HCT116 (cell line): Measurements from ENCODE around the gene RP9.

Experiments
- ATF3 ChIP-seq: IDR thresholded peaks from 2 replicates; pipeline ENCODE4 v1.6.1; 2012
- CTCF ChIP-seq, 3 experiments: fragments of 200-600 bp in 1 of 3; sonication (generic) in 1 of 3; IDR thresholded peaks in 2 of 3; conservative IDR thresholded peaks in 1 of 3; 2 replicates each; pipeline ENCODE4 v1.5.1; 2012 to 2017; ENCODE audit warnings: low read depth in 2 of 3, low read length in 2 of 3, antibody characterized with exemption in 1 of 3, borderline replicate concordance in 1 of 3, control low read depth in 1 of 3, mild to moderate bottlenecking in 1 of 3, mixed read lengths in 1 of 3, mixed run types in 1 of 3, moderate library complexity in 1 of 3; ENCODE audit not compliant: insufficient read depth in 1 of 3
- EZH2 ChIP-seq: fragments of 200-600 bp; sonication (generic); IDR thresholded peaks from 2 replicates; pipeline ENCODE4 v1.6.1; 2017; ENCODE audit warnings: antibody characterized with exemption, mixed run types
- EZH2phosphoT487 ChIP-seq: fragments of 200-600 bp; IDR thresholded peaks from 2 replicates; pipeline ENCODE4 v1.6.1; 2018; ENCODE audit warnings: antibody characterized with exemption, borderline replicate concordance
- POLR2A ChIP-seq: IDR thresholded peaks from 2 replicates; pipeline ENCODE4 v1.7.0; 2011; ENCODE audit warnings: borderline replicate concordance; ENCODE audit not compliant: insufficient read depth, insufficient read length; ENCODE audit errors: extremely low read depth
- POLR2AphosphoS5 ChIP-seq: IDR thresholded peaks from 2 replicates; pipeline ENCODE4 v1.6.1; 2011; ENCODE audit warnings: mild to moderate bottlenecking, low read depth, low read length, moderate library complexity
- SIN3A ChIP-seq: IDR thresholded peaks from 2 replicates; pipeline ENCODE4 v1.6.1; 2012; ENCODE audit warnings: low read depth

GRCh38 chr7:33055158-33055557 is 54.0 kb downstream of the RP9 start:
- TF ChIP-seq EZH2phosphoT487, result no peak
- no peak for TF ChIP-seq POLR2A
- TF ChIP-seq SIN3A, result no peak
- TF ChIP-seq EZH2, result no peak
- no peak for TF ChIP-seq CTCF (IDR thresholded peaks at IDR 0.05 in 2 of 3, conservative IDR thresholded peaks at IDR 0.05 in 1 of 3; ENCODE audit: borderline replicate concordance in 1 of 3, insufficient read depth in 1 of 3, low read depth in 2 of 3, low read length in 2 of 3)
- TF ChIP-seq ATF3, result no peak
- no peak for TF ChIP-seq POLR2AphosphoS5
